Osteoblast (primary cell): ENCODE measurements around the gene RPP40. TPM values are rescaled to one million over a fixed set of nuclear protein-coding genes. Genes with fewer than 3 reads are reported as not detected.

Experiments used
- DNase-seq: peaks from one replicate; pipeline ENCODE4 v3.0.0; 2011; ENCODE audit warnings: low spot score, mixed read lengths; ENCODE audit not compliant: insufficient read length; ENCODE audit errors: missing footprints
- H2AFZ ChIP-seq: 2 replicates; pipeline ENCODE4 v1.6.0; 2011; ENCODE audit warnings: mild to moderate bottlenecking, low read length
- H3K27ac ChIP-seq: 2 replicates; pipeline ENCODE4 v1.5.1; 2011; ENCODE audit warnings: mild to moderate bottlenecking, low read depth, low read length, moderate library complexity
- H3K27me3 ChIP-seq: 2 replicates; pipeline ENCODE4 v1.6.0; 2012; ENCODE audit warnings: mild to moderate bottlenecking, control low read depth, inconsistent platforms, low read length, moderate library complexity; ENCODE audit not compliant: insufficient read depth
- H3K36me3 ChIP-seq: 2 replicates; pipeline ENCODE4 v1.5.1; 2011; ENCODE audit warnings: mild to moderate bottlenecking, low read length, control low read depth, moderate library complexity; ENCODE audit not compliant: insufficient read depth
- H3K4me1 ChIP-seq: 2 replicates; pipeline ENCODE4 v1.5.1; 2011; ENCODE audit warnings: mild to moderate bottlenecking, low read length, control low read depth, moderate library complexity; ENCODE audit not compliant: insufficient read depth
- H3K4me2 ChIP-seq: 2 replicates; pipeline ENCODE4 v1.6.0; 2011; ENCODE audit warnings: mild to moderate bottlenecking, low read length; ENCODE audit not compliant: insufficient read depth
- H3K4me3 ChIP-seq: fragments of 200-600 bp; sonication (generic); 3 replicates; pipeline ENCODE4 v1.5.1; 2012; ENCODE audit warnings: mild to moderate bottlenecking, low read length, inconsistent platforms; ENCODE audit not compliant: insufficient read depth
- H3K79me2 ChIP-seq: 2 replicates; pipeline ENCODE4 v1.6.0; 2012; ENCODE audit warnings: mild to moderate bottlenecking, low read length, control low read depth, inconsistent platforms; ENCODE audit not compliant: insufficient read depth
- H3K9me3 ChIP-seq: 2 replicates; pipeline ENCODE4 v1.5.1; 2011; ENCODE audit warnings: low read depth, low read length, control low read depth
- H4K20me1 ChIP-seq: 2 replicates; pipeline ENCODE4 v1.6.0; 2012; ENCODE audit warnings: mild to moderate bottlenecking, low read length, control low read depth; ENCODE audit not compliant: insufficient read depth
- total RNA-seq: library from RNA; depleted of rRNA; stranded (reverse); fragments of >200 nt; gene quantifications from 2 replicates; pipeline ENCODE4 v1.2.3, GENCODE V29; 2012
- TF ChIP-seq, protein P1 (sequence below): IDR thresholded peaks from 2 replicates; pipeline ENCODE4 v1.5.1; 2011; ENCODE audit warnings: mild to moderate bottlenecking, low read depth, low read length, moderate library complexity; ENCODE audit errors: extremely low read depth

The RPP40 gene
- total RNA-seq, 1 donor: 8.3 TPM

DNA sequence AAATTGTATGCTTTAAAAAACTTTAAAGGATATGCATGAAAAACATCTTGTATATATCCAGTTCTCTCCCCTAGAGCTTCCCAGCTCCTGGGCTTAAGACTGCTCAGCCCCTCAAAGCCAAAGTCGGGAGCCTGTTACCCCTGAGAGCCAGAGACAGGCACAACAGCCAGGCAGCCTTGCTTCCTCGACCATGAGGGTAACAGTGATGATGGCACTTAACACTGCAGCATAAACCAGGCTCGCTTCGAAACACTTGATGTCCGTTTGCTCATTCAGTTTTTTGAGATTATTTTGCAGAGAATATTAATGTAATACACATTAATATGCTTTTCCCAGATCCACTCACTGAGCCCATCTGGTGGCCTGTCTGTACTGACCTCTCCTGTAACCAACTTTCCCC lies 47.2 kb downstream of the RPP40 start:
- no peak overlapping the region for H3K4me3 ChIP-seq
- H3K79me2 ChIP-seq: no peaks in the 10 kb centered on the region
- H2AFZ ChIP-seq: no peak overlapping the region
- DNase-seq: peak; percentile 73
- H3K9me3 ChIP-seq: no peaks in the 10 kb centered on the region
- TF ChIP-seq, protein P1, sequence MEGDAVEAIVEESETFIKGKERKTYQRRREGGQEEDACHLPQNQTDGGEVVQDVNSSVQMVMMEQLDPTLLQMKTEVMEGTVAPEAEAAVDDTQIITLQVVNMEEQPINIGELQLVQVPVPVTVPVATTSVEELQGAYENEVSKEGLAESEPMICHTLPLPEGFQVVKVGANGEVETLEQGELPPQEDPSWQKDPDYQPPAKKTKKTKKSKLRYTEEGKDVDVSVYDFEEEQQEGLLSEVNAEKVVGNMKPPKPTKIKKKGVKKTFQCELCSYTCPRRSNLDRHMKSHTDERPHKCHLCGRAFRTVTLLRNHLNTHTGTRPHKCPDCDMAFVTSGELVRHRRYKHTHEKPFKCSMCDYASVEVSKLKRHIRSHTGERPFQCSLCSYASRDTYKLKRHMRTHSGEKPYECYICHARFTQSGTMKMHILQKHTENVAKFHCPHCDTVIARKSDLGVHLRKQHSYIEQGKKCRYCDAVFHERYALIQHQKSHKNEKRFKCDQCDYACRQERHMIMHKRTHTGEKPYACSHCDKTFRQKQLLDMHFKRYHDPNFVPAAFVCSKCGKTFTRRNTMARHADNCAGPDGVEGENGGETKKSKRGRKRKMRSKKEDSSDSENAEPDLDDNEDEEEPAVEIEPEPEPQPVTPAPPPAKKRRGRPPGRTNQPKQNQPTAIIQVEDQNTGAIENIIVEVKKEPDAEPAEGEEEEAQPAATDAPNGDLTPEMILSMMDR: no peak
- H3K27me3 ChIP-seq: peaks cover 3% of the 10 kb centered on the region
- H3K4me2 ChIP-seq: no peak overlapping the region
- H3K27ac ChIP-seq: no peak overlapping the region
- no peaks in the 10 kb centered on the region for H4K20me1 ChIP-seq
- no peaks in the 10 kb centered on the region for H3K4me1 ChIP-seq
- peaks cover 6% of the 10 kb centered on the region for H3K36me3 ChIP-seq

GRCh38 chr6:4953440-4953839 lies 50.4 kb downstream of the RPP40 start:
- Histone ChIP-seq H3K4me3 (no peak overlapping the region), H3K9me3 (no peaks in the 10 kb centered on the region), H3K36me3 (peaks cover 6% of the 10 kb centered on the region), H3K79me2 (no peaks in the 10 kb centered on the region), H3K4me1 (no peaks in the 10 kb centered on the region), H2AFZ (no peak overlapping the region), H3K27me3 (no peaks in the 10 kb centered on the region), H3K27ac (no peak overlapping the region), H4K20me1 (no peaks in the 10 kb centered on the region), H3K4me2 (no peak overlapping the region)
- DNase-seq: no peak
- TF ChIP-seq, protein P1: no peak

- Histone ChIP-seq H3K36me3 (peaks cover 6% of the 10 kb centered on the region), H3K27ac (no peak overlapping the region), H3K9me3 (no peaks in the 10 kb centered on the region), H3K79me2 (no peaks in the 10 kb centered on the region), H3K4me1 (no peaks in the 10 kb centered on the region), H4K20me1 (no peaks in the 10 kb centered on the region), H3K27me3 (no peaks in the 10 kb centered on the region), H3K4me2 (no peak overlapping the region), H2AFZ (no peak overlapping the region), H3K4me3 (no peak overlapping the region)
- DNase-seq: no peak
- TF ChIP-seq, protein P1: no peak
Measured at GRCh38 chr6:4950836-4951533, 52.9 kb downstream of the RPP40 start.

- Histone ChIP-seq H3K9me3 (no peaks in the 10 kb centered on the region), H3K27me3 (no peaks in the 10 kb centered on the region), H3K4me3 (no peak overlapping the region), H3K27ac (no peak overlapping the region), H4K20me1 (no peaks in the 10 kb centered on the region), H3K4me2 (no peak overlapping the region), H2AFZ (no peak overlapping the region), H3K79me2 (no peaks in the 10 kb centered on the region), H3K4me1 (no peaks in the 10 kb centered on the region), H3K36me3 (peaks cover 6% of the 10 kb centered on the region)
- TF ChIP-seq, protein P1: no peak
- DNase-seq: no peak
Measured at GRCh38 chr6:4950076-4950475, 53.8 kb downstream of the RPP40 start.
